GM23248 (cell line): ENCODE data around the gene FHIP2A.

Source experiments
- EZH2 ChIP-seq: fragments of 200-600 bp; sonication (generic); IDR thresholded peaks from 2 replicates; pipeline ENCODE4 v1.6.1; 2018; ENCODE audit warnings: antibody characterized with exemption, mild to moderate bottlenecking; ENCODE audit not compliant: insufficient read depth, poor library complexity, severe bottlenecking
- EZH2phosphoT487 ChIP-seq: fragments of 200-600 bp; sonication (generic); IDR thresholded peaks from 2 replicates; pipeline ENCODE4 v1.6.1; 2018; ENCODE audit warnings: antibody characterized with exemption, moderate library complexity, mild to moderate bottlenecking, low read depth; ENCODE audit not compliant: insufficient read depth

- TF ChIP-seq EZH2: no peak
- no peak for TF ChIP-seq EZH2phosphoT487
Observed at GRCh38 chr10:114871379-114871778, 49.8 kb downstream of the FHIP2A start.
